Mucosa of descending colon (tissue), 3 donors: ENCODE results near the gene RNU6-1. TPM values are rescaled to one million over a fixed set of nuclear protein-coding genes. Genes with fewer than 3 reads are reported as not detected.

Experiments
- ATAC-seq: fragments of 200-7000 bp; cut with Tn5 transposase; one replicate; pipeline ENCODE4 v1.9.1; 2020; ENCODE audit warnings: mild to moderate bottlenecking, moderate library complexity
- DNase-seq, 3 donors: peaks; one replicate each; pipeline ENCODE4 v3.0.0-alpha.2; 2020
- H3K36me3 ChIP-seq: fragments of 200-600 bp; one replicate; pipeline ENCODE4 v1.8.0; 2021; ENCODE audit warnings: low read depth, mild to moderate bottlenecking
- H3K4me1 ChIP-seq: fragments of 200-600 bp; one replicate; pipeline ENCODE4 v1.8.0; 2021; ENCODE audit warnings: low read depth, mild to moderate bottlenecking
- H3K4me3 ChIP-seq: fragments of 200-600 bp; one replicate; pipeline ENCODE4 v1.8.0; 2021; ENCODE audit warnings: mild to moderate bottlenecking
- H3K9me3 ChIP-seq: fragments of 200-600 bp; one replicate; pipeline ENCODE4 v1.8.0; 2021; ENCODE audit warnings: mild to moderate bottlenecking
- intact Hi-C, 2 donors: fragments of 100-400 bp; cut with DNase I in 1 of 2; cut with micrococcal nuclease in 1 of 2; formaldehyde crosslinking; loops; one replicate each; pipeline versions ENCODE4 v1.11.0 to v1.11.1; 2022; cut with DNase I, micrococcal nuclease
- total RNA-seq, 3 donors: library from RNA; stranded (reverse); fragmentation: NEBNext Ultra II Directional in 2 of 3; extraction: Animal tissue kit (Norgen Biotek cat#: 25700) in 2 of 3; gene quantifications; one replicate each; pipeline versions ENCODE4 v1.2.1 to v1.2.4, GENCODE V29; 2021 to 2023
- TF ChIP-seq, protein P1 (sequence below): fragments of 200-600 bp; IDR thresholded peaks from one replicate; pipeline ENCODE4 v1.8.0; 2022; ENCODE audit warnings: antibody characterized with exemption, mild to moderate bottlenecking
- donor health status: DM: no; HTN: no; CAD: no; lungs with moderate emphysema.
- donor health status: DM: no; HTN: no; CAD: no.
- donor health status: DM: no; HTN: yes; CAD: no.

The RNU6-1 gene
- total RNA-seq, 3 donors from 2014 or later, result not detected

DNA sequence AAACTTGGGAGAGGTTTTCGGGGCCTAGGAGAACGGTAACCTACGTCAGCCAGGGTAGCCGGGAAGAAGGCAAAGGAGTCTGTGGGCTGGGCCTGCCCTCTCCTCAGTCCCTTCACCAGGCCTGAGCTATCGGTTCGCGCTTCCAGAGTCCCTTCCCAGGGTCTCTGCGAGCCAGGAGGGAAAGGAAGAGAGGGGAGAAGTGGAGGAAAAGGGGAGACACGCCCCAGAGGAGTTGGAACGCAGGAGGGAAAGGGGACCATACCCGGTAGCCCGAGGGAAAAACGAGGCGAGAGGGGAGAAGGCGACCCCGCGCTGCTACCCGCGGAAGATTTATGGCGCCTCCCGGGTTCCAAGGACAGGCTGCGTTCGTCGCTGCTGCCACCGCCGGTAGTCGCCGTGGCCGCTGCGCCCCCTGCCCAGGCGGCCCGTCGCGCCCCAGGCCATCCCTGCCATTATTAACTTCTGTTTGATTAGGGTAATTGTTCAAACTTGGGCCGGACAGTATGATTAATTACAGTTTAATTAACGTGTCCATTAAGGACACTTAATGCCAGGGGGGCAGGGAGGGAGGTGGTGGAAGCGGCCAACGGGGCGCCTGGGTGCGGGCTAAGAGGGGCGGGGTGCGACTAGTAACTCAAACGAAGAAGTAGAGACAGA, 17.9 kb downstream of the RNU6-1 start:
- TF ChIP-seq, protein P1, sequence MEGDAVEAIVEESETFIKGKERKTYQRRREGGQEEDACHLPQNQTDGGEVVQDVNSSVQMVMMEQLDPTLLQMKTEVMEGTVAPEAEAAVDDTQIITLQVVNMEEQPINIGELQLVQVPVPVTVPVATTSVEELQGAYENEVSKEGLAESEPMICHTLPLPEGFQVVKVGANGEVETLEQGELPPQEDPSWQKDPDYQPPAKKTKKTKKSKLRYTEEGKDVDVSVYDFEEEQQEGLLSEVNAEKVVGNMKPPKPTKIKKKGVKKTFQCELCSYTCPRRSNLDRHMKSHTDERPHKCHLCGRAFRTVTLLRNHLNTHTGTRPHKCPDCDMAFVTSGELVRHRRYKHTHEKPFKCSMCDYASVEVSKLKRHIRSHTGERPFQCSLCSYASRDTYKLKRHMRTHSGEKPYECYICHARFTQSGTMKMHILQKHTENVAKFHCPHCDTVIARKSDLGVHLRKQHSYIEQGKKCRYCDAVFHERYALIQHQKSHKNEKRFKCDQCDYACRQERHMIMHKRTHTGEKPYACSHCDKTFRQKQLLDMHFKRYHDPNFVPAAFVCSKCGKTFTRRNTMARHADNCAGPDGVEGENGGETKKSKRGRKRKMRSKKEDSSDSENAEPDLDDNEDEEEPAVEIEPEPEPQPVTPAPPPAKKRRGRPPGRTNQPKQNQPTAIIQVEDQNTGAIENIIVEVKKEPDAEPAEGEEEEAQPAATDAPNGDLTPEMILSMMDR, result no peak
- intact Hi-C loops, result no loop called here
- no peaks in the 10 kb centered on the region for H3K36me3 ChIP-seq
- peaks cover 14% of the 10 kb centered on the region for H3K4me1 ChIP-seq
- DNase-seq (no peak), ATAC-seq (no peak)
- H3K4me3 ChIP-seq, result no peak overlapping the region
- H3K9me3 ChIP-seq, result no peaks in the 10 kb centered on the region

DNA sequence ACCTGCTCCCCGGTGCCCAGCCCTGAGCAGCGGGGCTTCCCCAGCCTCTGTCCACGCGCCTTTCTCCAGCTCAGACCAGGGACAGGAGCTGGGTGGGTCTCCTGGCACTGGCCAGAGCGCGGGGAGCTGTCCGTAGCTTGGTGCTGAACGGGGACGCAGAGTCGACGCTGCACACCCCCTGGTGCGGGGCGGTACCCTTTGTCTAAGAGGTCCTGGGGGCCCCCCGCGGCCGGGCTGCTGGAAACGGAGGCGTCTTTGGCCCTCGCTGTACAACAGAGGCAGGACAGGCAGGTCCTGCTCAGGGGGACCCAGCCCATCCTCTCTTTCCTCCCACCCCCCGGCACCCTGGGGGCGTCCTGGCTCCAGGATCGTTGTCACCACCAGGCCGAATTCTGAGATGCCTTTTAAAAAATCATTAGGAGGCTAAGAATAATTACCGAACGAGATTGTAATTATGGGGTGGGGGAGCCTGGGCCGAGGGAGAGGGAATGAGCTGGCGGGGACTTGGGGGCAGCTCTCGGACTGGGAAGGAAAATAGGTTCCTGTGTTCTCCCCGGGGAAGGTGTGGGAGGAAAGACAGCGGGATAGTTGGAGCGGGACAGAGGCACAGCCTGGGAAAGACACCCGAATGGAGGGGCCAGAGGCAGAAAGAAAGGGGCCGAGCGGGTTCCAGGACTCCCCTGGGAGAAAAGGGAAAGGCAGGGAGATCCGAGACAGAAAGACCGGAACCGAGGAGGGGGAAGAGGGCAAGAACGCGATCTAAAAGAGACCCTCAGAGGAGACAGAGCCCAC, 18.7 kb downstream of the RNU6-1 start:
- intact Hi-C loops, result no loop called here

DNA sequence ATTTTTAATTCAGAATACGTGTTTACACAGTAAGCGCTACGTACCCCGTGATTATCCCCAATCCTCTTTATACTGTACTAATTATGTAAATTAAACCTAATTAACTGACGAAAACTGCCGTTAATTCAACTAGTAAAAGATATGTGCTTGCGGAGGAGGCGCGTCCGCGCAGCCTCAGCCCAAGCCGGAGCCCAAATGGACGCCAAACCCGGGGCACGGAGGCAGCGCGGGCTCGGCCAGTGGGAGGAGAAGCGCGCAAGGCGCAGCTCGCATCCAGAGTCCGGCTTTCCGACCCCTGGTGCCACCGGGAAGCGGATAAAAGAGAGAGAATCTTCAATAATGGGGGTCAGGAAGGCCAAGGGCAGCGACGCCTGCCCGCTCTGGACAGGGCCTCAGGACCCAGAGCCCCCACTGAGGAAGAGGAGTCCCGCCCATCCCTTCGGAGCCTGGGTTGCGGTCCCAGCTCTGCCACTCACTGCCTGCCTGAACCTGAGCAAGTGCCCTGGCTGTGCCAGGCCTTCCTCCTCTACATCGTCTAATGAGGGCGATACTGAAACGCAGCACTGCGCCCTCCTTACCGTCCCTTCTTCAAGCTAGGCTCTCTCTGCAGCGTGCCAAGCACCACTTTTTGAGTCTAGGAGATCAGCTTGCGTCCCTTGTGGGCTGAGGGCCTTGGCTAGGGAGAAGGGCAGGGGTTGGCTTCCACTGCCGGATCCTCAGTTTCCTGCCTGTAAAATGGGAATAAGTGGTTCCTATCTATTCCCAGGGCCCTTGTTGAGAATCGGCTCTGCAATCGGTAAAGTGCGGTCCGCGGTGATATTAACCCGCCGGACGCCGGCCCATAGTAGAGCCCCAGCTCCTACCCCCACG, 19.5 kb downstream of the RNU6-1 start:
- Histone ChIP-seq H3K4me1 (peaks cover under 1% of the 10 kb centered on the region), H3K4me3 (no peak overlapping the region), H3K9me3 (no peaks in the 10 kb centered on the region), H3K36me3 (no peaks in the 10 kb centered on the region)
- ATAC-seq, result no peak
- TF ChIP-seq, protein P1, result no peak
- no peak for DNase-seq
- intact Hi-C loops, result no loop called here

More for the DNA sequence above, 18.7 kb downstream of the RNU6-1 start:
- H3K36me3 ChIP-seq, result no peaks in the 10 kb centered on the region
- TF ChIP-seq, protein P1, result no peak
- DNase-seq (peak in 2 of 3 donors; percentile 69 to 75), ATAC-seq (peak; percentile 75)
- no peaks in the 10 kb centered on the region for H3K9me3 ChIP-seq
- H3K4me3 ChIP-seq, result no peak overlapping the region
- H3K4me1 ChIP-seq, result peaks cover 6% of the 10 kb centered on the region

DNA sequence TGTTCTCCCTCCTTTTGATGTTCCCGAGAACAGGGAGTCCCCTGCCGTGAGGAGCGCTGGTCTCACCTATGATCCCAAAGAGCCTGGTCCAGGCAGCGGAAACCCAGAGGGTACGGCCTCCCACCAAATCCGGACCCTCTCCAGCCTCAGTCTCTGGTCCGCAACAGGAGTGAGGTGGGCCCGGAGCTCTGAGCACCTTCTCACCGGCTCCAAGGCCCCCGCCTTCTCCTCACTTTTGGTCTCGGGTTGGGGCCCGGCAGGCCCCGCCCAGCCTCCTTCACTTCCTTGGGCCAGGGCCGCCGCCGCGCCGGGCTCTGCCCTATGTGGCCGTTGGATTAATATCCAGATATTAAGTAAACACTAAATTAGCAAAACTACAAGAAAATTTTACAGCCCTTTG, 20.2 kb downstream of the RNU6-1 start:
- Histone ChIP-seq H3K4me1 (no peaks in the 10 kb centered on the region), H3K9me3 (no peaks in the 10 kb centered on the region), H3K4me3 (no peak overlapping the region), H3K36me3 (no peaks in the 10 kb centered on the region)
- TF ChIP-seq, protein P1, result no peak
- DNase-seq (no peak), ATAC-seq (no peak)
- intact Hi-C loops, result no loop called here

DNA sequence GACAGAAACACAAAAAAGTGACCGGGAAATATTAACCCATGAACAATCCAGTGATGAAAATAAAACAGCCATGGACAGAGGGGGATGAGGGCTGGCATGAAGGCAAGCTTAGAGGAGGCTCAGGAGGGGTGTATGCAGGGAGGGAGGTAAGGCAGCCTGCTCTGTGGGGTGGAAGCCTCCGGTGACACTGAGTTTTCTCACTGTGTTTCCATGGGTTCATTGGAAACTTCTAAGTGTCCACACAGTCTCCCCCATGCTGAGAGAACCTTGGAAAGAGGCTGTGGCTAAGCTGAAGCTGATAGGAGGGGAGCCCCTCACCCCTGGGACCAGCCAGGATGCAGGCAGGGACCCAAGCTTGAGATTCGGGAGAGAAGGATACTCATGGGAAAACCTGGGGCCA, 21.4 kb downstream of the RNU6-1 start:
- intact Hi-C loops, result no loop called here
- TF ChIP-seq, protein P1, result no peak

More for the DNA sequence above, 21.4 kb downstream of the RNU6-1 start:
- DNase-seq (no peak), ATAC-seq (no peak)
- Histone ChIP-seq H3K4me3 (no peak overlapping the region), H3K9me3 (no peaks in the 10 kb centered on the region), H3K4me1 (no peaks in the 10 kb centered on the region), H3K36me3 (no peaks in the 10 kb centered on the region)
